ENCODE results near the gene HIF3A.

DNA sequence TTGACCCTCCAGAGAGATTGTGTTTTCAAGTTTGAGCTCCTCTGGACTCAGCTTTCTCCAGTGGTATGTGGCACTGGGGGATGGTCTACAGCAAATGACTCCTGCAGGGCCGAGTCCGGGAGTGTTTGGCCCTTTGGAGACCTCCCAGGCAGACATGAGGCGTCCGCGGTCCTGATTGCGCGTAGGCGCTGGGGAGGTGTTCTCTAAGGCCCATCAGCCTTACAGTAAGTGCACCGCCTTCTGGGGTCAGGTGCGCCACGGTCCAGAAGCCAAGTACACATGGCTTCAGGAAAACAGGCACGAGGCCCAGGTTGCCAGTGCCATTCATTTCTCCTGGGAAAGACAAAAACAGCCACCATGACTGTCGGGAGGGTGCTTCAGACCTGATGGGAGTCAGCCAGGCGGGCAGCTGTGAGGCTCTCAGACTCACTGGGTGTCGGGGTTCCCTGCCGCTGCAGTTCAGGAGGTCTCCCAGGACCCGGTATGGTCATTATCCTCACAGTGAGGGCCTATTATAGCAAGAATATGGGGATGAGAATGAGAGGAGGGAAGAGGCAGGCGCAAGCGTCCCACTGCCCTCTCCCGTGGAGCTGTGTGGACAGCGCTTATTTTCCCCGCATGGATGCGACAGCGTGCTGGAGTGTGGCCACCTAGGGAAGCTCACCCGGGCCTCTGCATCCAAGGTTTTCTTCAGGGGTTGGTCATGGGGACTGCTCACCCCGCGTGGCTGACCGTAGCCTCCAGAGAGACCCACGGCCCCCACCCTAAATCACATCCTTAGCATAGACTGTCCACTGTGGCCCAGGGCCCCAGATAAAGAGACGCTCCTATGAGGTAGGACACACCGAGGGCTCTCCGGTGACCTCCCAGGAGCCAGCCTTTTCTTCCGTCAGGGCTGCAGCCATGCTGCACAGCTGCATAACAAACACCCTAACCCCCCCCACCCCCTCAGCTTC lies 94.7 kb downstream of the HIF3A start:
- TF ChIP-seq POLR2A (IDR thresholded peaks at IDR 0.05; ENCODE audit: borderline replicate concordance, extremely low read depth, insufficient read depth, insufficient read length) (no peak), EZH2 (IDR thresholded peaks at IDR 0.05) (no peak), SIN3A (IDR thresholded peaks at IDR 0.05; ENCODE audit: low read depth) (no peak), YY1 (IDR thresholded peaks at IDR 0.05; ENCODE audit: extremely low read depth, insufficient replicate concordance, low read depth, low read length) (no peak), EZH2phosphoT487 (IDR thresholded peaks at IDR 0.05; ENCODE audit: borderline replicate concordance) (no peak), ZNF274 (IDR thresholded peaks at IDR 0.05; ENCODE audit: low read depth, low read length) (no peak), TCF7L2 (IDR thresholded peaks at IDR 0.05; ENCODE audit: borderline replicate concordance, extremely low read depth, insufficient read depth, insufficient read length) (no peak)
- TF ChIP-seq, protein P1, sequence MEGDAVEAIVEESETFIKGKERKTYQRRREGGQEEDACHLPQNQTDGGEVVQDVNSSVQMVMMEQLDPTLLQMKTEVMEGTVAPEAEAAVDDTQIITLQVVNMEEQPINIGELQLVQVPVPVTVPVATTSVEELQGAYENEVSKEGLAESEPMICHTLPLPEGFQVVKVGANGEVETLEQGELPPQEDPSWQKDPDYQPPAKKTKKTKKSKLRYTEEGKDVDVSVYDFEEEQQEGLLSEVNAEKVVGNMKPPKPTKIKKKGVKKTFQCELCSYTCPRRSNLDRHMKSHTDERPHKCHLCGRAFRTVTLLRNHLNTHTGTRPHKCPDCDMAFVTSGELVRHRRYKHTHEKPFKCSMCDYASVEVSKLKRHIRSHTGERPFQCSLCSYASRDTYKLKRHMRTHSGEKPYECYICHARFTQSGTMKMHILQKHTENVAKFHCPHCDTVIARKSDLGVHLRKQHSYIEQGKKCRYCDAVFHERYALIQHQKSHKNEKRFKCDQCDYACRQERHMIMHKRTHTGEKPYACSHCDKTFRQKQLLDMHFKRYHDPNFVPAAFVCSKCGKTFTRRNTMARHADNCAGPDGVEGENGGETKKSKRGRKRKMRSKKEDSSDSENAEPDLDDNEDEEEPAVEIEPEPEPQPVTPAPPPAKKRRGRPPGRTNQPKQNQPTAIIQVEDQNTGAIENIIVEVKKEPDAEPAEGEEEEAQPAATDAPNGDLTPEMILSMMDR (IDR thresholded peaks at IDR 0.05 in 2 of 3, conservative IDR thresholded peaks at IDR 0.05 in 1 of 3; ENCODE audit: borderline replicate concordance in 1 of 3, insufficient read depth in 1 of 3, low read depth in 2 of 3, low read length in 2 of 3), result no peak
- TF ChIP-seq, protein P2, sequence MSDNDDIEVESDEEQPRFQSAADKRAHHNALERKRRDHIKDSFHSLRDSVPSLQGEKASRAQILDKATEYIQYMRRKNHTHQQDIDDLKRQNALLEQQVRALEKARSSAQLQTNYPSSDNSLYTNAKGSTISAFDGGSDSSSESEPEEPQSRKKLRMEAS (IDR thresholded peaks at IDR 0.05), result no peak
- TF ChIP-seq, protein P3, sequence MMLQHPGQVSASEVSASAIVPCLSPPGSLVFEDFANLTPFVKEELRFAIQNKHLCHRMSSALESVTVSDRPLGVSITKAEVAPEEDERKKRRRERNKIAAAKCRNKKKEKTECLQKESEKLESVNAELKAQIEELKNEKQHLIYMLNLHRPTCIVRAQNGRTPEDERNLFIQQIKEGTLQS (IDR thresholded peaks at IDR 0.05), result no peak

All from HCT116 (cell line).